GM19239 (cell line): ENCODE measurements around the gene CAPS.
"Not testable (repeated sequence)": the region's sequence is repeated elsewhere in the genome, so short reads cannot be mapped to it uniquely, and the experiment has no call there.

ENCODE experiments used
- DNase-seq: peaks from one replicate; pipeline ENCODE4 v3.0.0; 2011; ENCODE audit warnings: low spot score; ENCODE audit not compliant: insufficient read length
- FAIRE-seq: peaks from 2 replicates; lab custom pipeline; 2011; peaks lifted over from hg19 to GRCh38; lab: Jason Lieb, UNC

CAPS gene

DNA sequence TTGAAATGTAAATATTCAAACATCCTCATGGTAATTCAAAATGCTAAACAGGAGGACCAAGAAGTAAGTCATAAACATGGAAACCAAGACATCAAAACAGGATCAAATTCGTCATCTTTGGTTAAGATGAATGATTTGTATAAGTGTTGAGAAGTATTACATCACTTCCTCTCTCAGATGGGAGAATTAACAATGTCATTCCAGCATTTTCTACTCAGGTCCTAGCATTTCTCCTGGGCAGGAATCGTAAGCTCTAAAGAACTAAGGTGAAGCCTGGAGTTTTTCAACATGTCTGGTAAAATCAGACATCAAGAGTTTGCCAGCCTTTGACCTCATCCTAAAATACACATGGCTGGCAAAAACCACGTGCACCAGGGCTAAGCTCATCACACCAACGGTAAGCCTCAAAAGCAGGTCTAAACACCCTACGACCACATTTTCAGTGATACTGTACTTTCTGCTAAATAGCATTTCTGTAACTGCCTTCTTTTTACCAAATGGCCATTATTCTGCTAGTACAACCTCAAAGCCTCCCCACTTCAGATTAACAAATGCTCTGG lies 39.1 kb downstream of the CAPS start:
- peak; percentile 51 for FAIRE-seq
- DNase-seq, result no peak

DNA sequence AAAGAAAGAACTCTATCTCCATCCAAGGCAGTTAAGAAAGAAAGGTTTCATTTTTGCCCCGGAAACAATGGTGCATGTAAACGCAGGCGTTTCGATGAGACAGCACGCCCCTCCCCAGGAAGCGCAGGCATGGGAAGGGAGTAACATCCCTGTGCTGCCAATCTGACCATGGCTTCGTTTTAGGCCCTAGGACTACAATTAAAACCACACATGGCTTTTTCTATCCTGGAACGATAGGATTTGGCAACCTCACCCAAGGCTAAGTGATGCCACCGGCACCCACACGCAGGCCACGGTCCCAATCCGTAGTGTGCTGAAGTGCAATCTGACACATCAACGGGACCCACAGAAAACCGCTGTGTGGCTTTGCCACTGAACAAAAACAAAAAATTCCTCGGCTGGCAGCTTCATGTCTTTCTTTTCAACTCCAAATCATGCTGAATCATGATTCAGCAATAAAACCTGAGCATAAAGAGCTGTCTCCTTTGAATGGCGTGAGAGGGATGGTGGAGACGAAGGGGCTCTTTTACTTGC lies 39.7 kb downstream of the CAPS start:
- no peak for DNase-seq
- peak; percentile 61 for FAIRE-seq

- FAIRE-seq, result no peak
- no peak for DNase-seq
Measured at GRCh38 chr19:5954293-5954692, 40.2 kb downstream of the CAPS start.

GRCh38 chr19:5955636-5955935 lies 41.5 kb downstream of the CAPS start:
- FAIRE-seq (no peak), DNase-seq (no peak)

DNA sequence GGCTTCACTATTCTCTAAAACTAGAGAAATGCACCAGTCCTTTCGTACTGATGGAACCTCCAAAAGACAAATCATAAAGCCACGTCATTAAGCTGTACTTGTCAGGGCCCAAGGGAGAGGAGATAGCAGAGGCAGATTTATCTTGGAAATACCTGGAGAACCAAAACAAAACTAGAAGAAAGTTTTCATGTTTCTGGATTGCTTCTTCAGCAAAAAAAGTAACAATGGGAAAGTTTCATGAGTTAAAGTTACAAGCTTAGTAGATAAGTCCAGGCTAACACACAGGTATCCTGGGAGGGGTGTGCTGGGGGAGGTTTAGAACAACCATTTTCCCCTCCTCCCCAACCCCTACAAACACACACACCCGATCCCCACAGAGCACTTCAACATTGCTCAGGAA lies 42.3 kb downstream of the CAPS start:
- DNase-seq (no peak), FAIRE-seq (no peak)

DNA sequence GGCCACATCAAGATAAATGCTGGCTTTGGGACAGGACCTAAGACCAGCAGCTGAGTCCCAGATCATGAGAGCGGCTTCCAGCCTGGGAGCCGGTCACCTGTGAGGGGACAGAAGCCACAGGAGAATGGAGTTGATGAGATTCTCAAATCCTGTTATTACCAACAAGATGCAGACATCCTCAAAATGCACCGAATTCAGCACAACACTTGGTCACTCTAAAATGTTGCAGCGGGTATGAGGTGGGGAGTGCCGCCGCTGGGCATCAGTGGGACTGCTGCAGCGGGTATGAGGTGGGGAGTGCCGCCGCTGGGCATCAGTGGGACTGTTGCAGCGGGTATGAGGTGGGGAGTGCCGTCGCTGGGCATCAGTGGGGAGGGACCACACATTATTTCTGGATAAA lies 42.7 kb downstream of the CAPS start:
- DNase-seq (no peak), FAIRE-seq (no peak)

- DNase-seq, result no peak
- no peak for FAIRE-seq
Measured at GRCh38 chr19:5957170-5957569, 43.1 kb downstream of the CAPS start.

DNA sequence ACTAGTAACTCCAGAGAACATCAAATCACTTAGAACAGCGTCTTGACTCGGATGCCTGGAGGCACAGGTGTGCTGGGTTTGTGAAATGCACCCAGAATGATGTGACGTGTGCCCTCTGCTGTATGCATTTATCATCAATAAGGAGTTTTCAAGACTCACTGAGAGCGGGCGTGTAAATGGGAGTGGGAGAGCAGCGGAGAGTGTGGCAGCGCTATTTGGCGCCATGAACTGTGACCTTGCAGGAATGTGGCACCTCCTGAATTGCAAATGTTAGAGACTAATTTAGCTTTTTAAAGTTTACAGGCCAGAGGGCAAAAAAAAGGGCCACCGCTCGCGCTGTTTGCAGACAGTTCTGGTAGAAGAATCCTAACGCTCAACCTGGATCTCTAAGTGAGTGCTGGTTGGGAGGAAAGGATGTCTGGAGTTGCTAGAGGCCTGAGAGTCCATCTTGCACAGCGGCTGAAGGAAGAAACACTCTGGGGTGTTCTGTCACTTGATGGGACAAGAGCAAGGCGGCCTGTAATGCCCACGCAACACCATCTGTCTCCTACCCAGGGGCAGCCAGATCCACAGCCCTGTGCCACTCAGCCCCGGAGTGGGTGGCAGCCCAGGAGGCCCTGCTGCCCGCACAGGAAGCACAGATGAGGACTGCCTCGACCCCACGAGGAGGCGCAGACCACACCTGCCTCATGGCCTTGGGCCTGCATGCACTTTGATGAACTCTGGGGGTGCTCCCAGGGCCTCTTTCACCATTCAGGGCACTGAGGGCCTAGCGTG lies 44.2 kb downstream of the CAPS start:
- FAIRE-seq (no peak), DNase-seq (no peak)

DNA sequence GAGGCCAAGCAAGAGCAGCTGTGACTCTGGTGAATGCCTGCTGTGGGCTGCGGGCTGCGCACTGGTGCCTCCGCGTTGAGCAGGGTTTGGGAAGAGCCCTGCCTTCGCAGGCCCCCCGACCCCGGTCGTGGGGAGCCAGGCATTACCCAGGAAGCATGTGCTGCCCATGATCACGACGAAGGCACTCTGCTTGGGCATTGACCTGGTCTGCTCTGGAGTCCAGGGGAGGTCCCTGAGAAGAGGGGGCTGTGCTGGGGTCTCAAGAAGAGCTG lies 44.7 kb downstream of the CAPS start:
- no peak for FAIRE-seq

GRCh38 chr19:5959260-5960004 lies 45.4 kb downstream of the CAPS start:
- DNase-seq, result no peak
- FAIRE-seq, result no peak

More for the DNA sequence above, 44.7 kb downstream of the CAPS start:
- DNase-seq, result no peak

DNA sequence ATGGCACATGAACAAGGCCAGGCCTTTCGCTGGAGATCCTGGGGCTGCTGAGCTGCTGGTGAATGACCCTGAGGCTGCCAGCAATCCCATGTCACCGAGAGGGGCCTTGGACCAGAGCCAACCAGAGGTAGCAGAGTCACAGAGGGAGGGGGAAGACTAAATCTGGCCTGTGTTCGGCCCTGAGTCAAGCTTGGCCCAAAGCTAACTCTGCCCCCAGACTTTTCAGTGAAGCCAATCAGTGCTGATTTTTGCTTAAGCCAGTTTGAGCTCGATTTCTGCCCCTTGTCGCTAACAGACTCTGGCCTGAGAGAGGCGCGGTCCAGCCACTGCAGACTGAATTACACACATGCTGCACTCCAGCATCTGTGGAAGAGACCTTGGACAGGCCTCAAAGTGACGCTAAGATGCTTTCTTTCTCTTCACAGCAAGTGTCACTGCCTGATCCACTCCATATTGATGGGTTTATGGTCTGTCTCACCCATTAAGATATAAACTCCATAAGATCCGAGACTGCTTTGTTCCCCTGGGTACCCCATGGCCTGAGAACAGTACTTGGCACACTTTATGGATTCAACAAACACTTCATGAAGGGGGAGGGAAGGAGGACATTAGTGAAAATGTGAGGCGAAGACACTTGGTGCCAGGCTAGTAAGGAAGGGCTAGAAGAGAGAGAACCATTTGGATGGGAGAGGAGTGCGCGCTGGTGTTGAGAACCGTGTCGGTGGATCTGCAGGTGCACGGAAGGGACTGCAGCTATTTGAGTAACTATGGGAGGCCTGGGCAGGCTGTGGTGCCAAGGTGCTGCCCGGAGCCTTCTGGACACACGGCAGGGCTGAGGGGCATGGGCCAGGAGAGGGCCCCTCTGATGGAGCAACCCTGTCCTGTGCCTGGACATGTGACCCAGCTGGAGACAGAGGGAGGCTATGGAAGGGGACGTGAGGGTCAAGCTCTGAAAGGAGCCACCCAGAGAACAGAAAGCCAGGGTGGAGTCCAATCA lies 46.2 kb downstream of the CAPS start:
- DNase-seq (no peak), FAIRE-seq (no peak)

DNA sequence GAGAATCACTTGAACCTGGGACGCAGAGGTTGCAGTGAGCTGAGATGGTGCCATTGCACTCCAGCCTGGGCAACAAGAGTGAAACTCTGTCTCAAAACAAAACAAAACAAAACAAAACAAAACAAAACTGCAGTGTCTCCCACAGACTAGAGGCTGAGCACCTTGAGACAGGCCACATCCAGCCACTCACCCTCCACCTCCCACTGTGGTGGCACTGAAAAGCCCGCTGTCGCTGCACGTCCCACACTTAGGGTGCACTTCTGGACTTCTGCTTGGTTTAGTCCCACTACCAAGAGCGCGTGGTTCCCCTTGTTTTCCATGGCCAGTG lies 47.6 kb downstream of the CAPS start:
- DNase-seq, FAIRE-seq: not testable (repeated sequence)

GRCh38 chr19:5961969-5962945 lies 48.2 kb downstream of the CAPS start:
- FAIRE-seq, result no peak

GRCh38 chr19:5963259-5963658 lies 49.2 kb downstream of the CAPS start:
- FAIRE-seq, result not testable (repeated sequence)

More at GRCh38 chr19:5961969-5962945, 48.2 kb downstream of the CAPS start:
- DNase-seq, result peak; percentile 50

DNA sequence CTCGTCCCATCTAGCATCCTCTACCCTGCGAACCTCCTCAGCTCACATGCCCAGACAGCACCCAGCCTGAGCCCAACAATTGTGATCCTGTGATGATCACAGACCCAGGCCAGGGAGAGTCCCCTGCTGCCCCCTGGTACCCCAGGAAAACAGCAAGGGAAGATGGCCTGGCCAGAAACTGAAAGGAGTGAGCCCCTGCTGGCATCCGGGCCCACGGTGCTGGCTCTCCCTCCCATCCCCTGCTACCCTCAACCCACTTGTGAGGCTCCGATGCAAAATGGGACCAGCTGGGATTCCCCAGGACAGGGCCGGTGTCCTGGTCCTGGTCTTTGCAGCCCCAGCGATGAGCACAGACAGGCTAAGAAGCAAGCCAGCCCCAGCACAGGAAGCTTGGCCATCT lies 49.8 kb downstream of the CAPS start:
- DNase-seq, result no peak

More at GRCh38 chr19:5963259-5963658, 49.2 kb downstream of the CAPS start:
- not testable (repeated sequence) for DNase-seq

GRCh38 chr19:5964816-5965565 lies 50.9 kb downstream of the CAPS start:
- FAIRE-seq, result no peak
- DNase-seq, result no peak

More for the DNA sequence above, 49.8 kb downstream of the CAPS start:
- FAIRE-seq, result no peak
